Activated CD8-positive, alpha-beta T cell treated with anti-CD3 and anti-CD28 coated beads for 36 hours (primary cell): ENCODE results near the gene RBM17. TPM values are rescaled to one million over a fixed set of nuclear protein-coding genes. Genes with fewer than 3 reads are reported as not detected.
"Not testable (repeated sequence)": the region's sequence is repeated elsewhere in the genome, so short reads cannot be mapped to it uniquely, and the experiment has no call there.

Experiments used
- ATAC-seq: fragments of 200-7000 bp; cut with Tn5 transposase; one replicate; pipeline ENCODE4 v1.10.0; 2021; ENCODE audit warnings: mild to moderate bottlenecking, moderate library complexity
- CTCF ChIA-PET: fragments of 350-600 bp; sonication (Branson Sonifier 250); formaldehyde crosslinking; loops from one replicate; lab custom pipeline; 2021; ENCODE audit warnings: antibody characterized with exemption; lab: Charles Lee
- POLR2A ChIA-PET: fragments of 350-600 bp; sonication (Branson Sonifier 250); formaldehyde crosslinking; loops from one replicate; lab custom pipeline; 2021; ENCODE audit warnings: antibody characterized with exemption; lab: Charles Lee
- DNase-seq: peaks from one replicate; pipeline ENCODE4 v3.0.0-alpha.2; 2020
- H3K27ac Mint-ChIP-seq: one replicate; pipeline ENCODE4 v1.8.0; 2021; ENCODE audit warnings: mild to moderate bottlenecking, mixed read lengths
- H3K27me3 Mint-ChIP-seq: one replicate; pipeline ENCODE4 v1.8.0; 2021; ENCODE audit warnings: mixed read lengths
- H3K36me3 Mint-ChIP-seq: one replicate; pipeline ENCODE4 v1.8.0; 2021; ENCODE audit warnings: low read depth, mixed read lengths
- H3K4me1 Mint-ChIP-seq: one replicate; pipeline ENCODE4 v1.8.0; 2021; ENCODE audit warnings: low read depth, mixed read lengths
- H3K4me3 Mint-ChIP-seq: one replicate; pipeline ENCODE4 v1.8.0; 2021; ENCODE audit warnings: mild to moderate bottlenecking, moderate library complexity, mixed read lengths
- H3K9me3 Mint-ChIP-seq: one replicate; pipeline ENCODE4 v1.8.0; 2021; ENCODE audit warnings: mixed read lengths
- CTCF ChIP-seq: fragments of 200-600 bp; IDR thresholded peaks from one replicate; pipeline ENCODE4 v1.8.0; 2022; ENCODE audit warnings: antibody characterized with exemption, mild to moderate bottlenecking
- intact Hi-C: fragments of 100-400 bp; cut with micrococcal nuclease; formaldehyde crosslinking; loops from one replicate; pipeline ENCODE4 v1.10.0; 2022
- total RNA-seq, 2 experiments: library from RNA; stranded (reverse); gene quantifications; one replicate each; pipeline ENCODE4 v1.2.3, GENCODE V29; 2021

Gene RBM17
- total RNA-seq, 2 experiments from 2014 or later, result 284 to 285 TPM

GRCh38 chr10:6120691-6121090, 31.9 kb downstream of the RBM17 start:
- TF ChIP-seq CTCF, result no peak
- no peak overlapping the region for H3K4me3 Mint-ChIP-seq
- intact Hi-C loops, result no loop called here
- no peaks in the 10 kb centered on the region for H3K27me3 Mint-ChIP-seq
- peaks cover 6% of the 10 kb centered on the region for H3K36me3 Mint-ChIP-seq
- DNase-seq (no peak), ATAC-seq (no peak)
- ChIA-PET POLR2A (interaction anchor here (1.6 kb wide), 1 partner anchor 8 kb away, joined by 6 read pairs; no protein-coding TSS in a partner anchor), CTCF (interaction anchor here (0.8 to 0.9 kb wide), 2 partner anchors 30 to 281 kb away, joined by 3 to 4 read pairs; no protein-coding TSS in a partner anchor)
- no peaks in the 10 kb centered on the region for H3K9me3 Mint-ChIP-seq
- no peak overlapping the region for H3K27ac Mint-ChIP-seq
- peaks cover 18% of the 10 kb centered on the region for H3K4me1 Mint-ChIP-seq

GRCh38 chr10:6121146-6121545, 32.3 kb downstream of the RBM17 start:
- ChIA-PET CTCF (interaction anchor here (0.9 kb wide), 1 partner anchor 281 kb away, joined by 4 read pairs; no protein-coding TSS in a partner anchor), POLR2A (no interaction called here)
- no peak for TF ChIP-seq CTCF
- H3K9me3 Mint-ChIP-seq, result no peaks in the 10 kb centered on the region
- no peak overlapping the region for H3K4me3 Mint-ChIP-seq
- H3K27me3 Mint-ChIP-seq, result no peaks in the 10 kb centered on the region
- ATAC-seq (no peak), DNase-seq (no peak)
- H3K36me3 Mint-ChIP-seq, result peaks cover 2% of the 10 kb centered on the region
- peaks cover 18% of the 10 kb centered on the region for H3K4me1 Mint-ChIP-seq
- no peak overlapping the region for H3K27ac Mint-ChIP-seq
- intact Hi-C loops, result no loop called here

GRCh38 chr10:6123532-6123931, 34.7 kb downstream of the RBM17 start:
- ATAC-seq (no peak), DNase-seq (no peak)
- no peak overlapping the region for H3K4me3 Mint-ChIP-seq
- POLR2A ChIA-PET, result interaction anchor here (1.3 kb wide), 1 partner anchor 28 kb away, joined by 4 read pairs; no protein-coding TSS in a partner anchor
- TF ChIP-seq CTCF, result no peak
- no peaks in the 10 kb centered on the region for H3K9me3 Mint-ChIP-seq
- intact Hi-C loops, result no loop called here
- peaks cover 19% of the 10 kb centered on the region for H3K4me1 Mint-ChIP-seq
- H3K27ac Mint-ChIP-seq, result no peak overlapping the region
- H3K27me3 Mint-ChIP-seq, result peaks cover under 1% of the 10 kb centered on the region
- CTCF ChIA-PET, result interaction anchor here (1.2 to 2.5 kb wide), 3 partner anchors 27 to 278 kb away, joined by 3 to 10 read pairs (median 7); no protein-coding TSS in a partner anchor
- no peaks in the 10 kb centered on the region for H3K36me3 Mint-ChIP-seq

GRCh38 chr10:6124666-6125065, 35.8 kb downstream of the RBM17 start:
- intact Hi-C loops, result no loop called here
- ChIA-PET CTCF (interaction anchor here (0.6 to 2.5 kb wide), 6 partner anchors 11 to 277 kb away, joined by 3 to 10 read pairs (median 4); no protein-coding TSS in a partner anchor), POLR2A (interaction anchor here (0.8 to 1.3 kb wide), 3 partner anchors 14 to 28 kb away, joined by 3 to 4 read pairs (median 3); no protein-coding TSS in a partner anchor)
- Mint-ChIP-seq H3K9me3 (no peaks in the 10 kb centered on the region), H3K4me3 (no peak overlapping the region), H3K36me3 (no peaks in the 10 kb centered on the region), H3K27me3 (peaks cover 3% of the 10 kb centered on the region), H3K4me1 (peaks cover 24% of the 10 kb centered on the region), H3K27ac (no peak overlapping the region)
- DNase-seq, result no peak
- TF ChIP-seq CTCF, result no peak
- no peak for ATAC-seq

- ATAC-seq, H3K27me3 Mint-ChIP-seq, H3K9me3 Mint-ChIP-seq, intact Hi-C loops, H3K27ac Mint-ChIP-seq, H3K4me3 Mint-ChIP-seq, DNase-seq, H3K36me3 Mint-ChIP-seq: not testable (repeated sequence)
- ChIA-PET CTCF (interaction anchor here (1.6 kb wide), 1 partner anchor 274 kb away, joined by 5 read pairs; no protein-coding TSS in a partner anchor), POLR2A (interaction anchor here (1.6 kb wide), 1 partner anchor 12 kb away, joined by 3 read pairs; no protein-coding TSS in a partner anchor)
- peaks cover 39% of the 10 kb centered on the region for H3K4me1 Mint-ChIP-seq
Measured at GRCh38 chr10:6127461-6127860, 38.6 kb downstream of the RBM17 start.
